SJCRH30 (cell line): ENCODE results near the gene SIX5. TPM values are rescaled to one million over a fixed set of nuclear protein-coding genes. Genes with fewer than 3 reads are reported as not detected.
"Not testable (repeated sequence)": the region's sequence is repeated elsewhere in the genome, so short reads cannot be mapped to it uniquely, and the experiment has no call there.

Source experiments
- DNase-seq, 2 experiments: peaks; one replicate each; pipeline ENCODE4 v3.0.0-alpha.2; 2015 to 2020
- H3K27ac ChIP-seq: fragments of 250-450 bp; sonication (Bioruptor Pico); 2 replicates; pipeline ENCODE4 v1.5.1; 2020; ENCODE audit warnings: mild to moderate bottlenecking, moderate library complexity
- H3K27me3 ChIP-seq: fragments of 250-450 bp; sonication (Bioruptor Pico); 2 replicates; pipeline ENCODE4 v1.5.1; 2020; ENCODE audit warnings: mild to moderate bottlenecking, moderate library complexity
- H3K36me3 ChIP-seq: fragments of 250-450 bp; sonication (Bioruptor Pico); 2 replicates; pipeline ENCODE4 v1.5.1; 2020; ENCODE audit warnings: mild to moderate bottlenecking, moderate library complexity
- H3K4me1 ChIP-seq: fragments of 250-450 bp; sonication (Bioruptor Pico); 2 replicates; pipeline ENCODE4 v1.5.1; 2020; ENCODE audit warnings: mild to moderate bottlenecking, moderate library complexity
- H3K4me3 ChIP-seq: fragments of 250-450 bp; sonication (Bioruptor Pico); 2 replicates; pipeline ENCODE4 v1.5.1; 2020; ENCODE audit warnings: mild to moderate bottlenecking, moderate library complexity
- H3K9me3 ChIP-seq: fragments of 250-450 bp; sonication (Bioruptor Pico); replicated peaks from 2 replicates; pipeline ENCODE4 v1.5.1; 2020; ENCODE audit warnings: mild to moderate bottlenecking, moderate library complexity
- total RNA-seq: library from RNA; depleted of rRNA; stranded (reverse); fragments of >200 nt; shearing (Covaris generic); gene quantifications from 2 replicates; pipeline ENCODE4 v1.2.3, GENCODE V29; 2014

SIX5 gene
- total RNA-seq, 1 experiment from 2014 or later: 6.0 TPM

- Histone ChIP-seq H3K4me3 (no peak overlapping the region), H3K36me3 (no peaks in the 10 kb centered on the region), H3K27ac (no peak overlapping the region), H3K4me1 (peaks cover 13% of the 10 kb centered on the region), H3K27me3 (0 out of 2 replicates have a peak, but pooled peaks cover 4% of the 10 kb centered on the region), H3K9me3 (no peaks in the 10 kb centered on the region)
- no peak for DNase-seq
Observed at GRCh38 chr19:45801603-45802175, 32.6 kb upstream of the SIX5 start.

GRCh38 chr19:45800070-45800553 is 31.1 kb upstream of the SIX5 start:
- no peak overlapping the region for H3K27ac ChIP-seq
- peaks cover 13% of the 10 kb centered on the region for H3K4me1 ChIP-seq
- peak in 1 of 2 experiments; percentile 42 for DNase-seq
- H3K36me3 ChIP-seq: no peaks in the 10 kb centered on the region
- no peaks in the 10 kb centered on the region for H3K9me3 ChIP-seq
- H3K27me3 ChIP-seq: 0 out of 2 replicates have a peak, but pooled peaks cover 4% of the 10 kb centered on the region
- no peak overlapping the region for H3K4me3 ChIP-seq

DNA sequence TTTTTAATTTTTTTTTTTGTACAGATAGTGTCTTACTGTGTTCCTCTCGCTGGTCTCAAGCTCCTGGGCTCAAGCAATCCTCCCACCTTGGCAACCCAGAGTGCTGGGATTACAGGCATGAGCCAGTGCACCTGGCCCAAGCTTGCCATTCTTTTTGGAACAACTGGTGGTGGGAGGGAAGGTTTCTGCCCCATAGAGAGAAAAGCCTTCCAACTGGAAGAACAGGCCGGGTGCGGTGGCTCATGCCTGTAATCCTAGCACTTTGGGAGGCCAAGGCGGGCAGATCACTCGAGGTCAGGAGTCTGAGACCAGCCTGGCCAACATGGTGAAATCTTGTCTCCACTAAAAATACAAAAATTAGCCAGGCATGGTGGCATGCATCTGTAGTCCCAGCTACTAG is 30.5 kb upstream of the SIX5 start:
- H3K27ac ChIP-seq, H3K4me3 ChIP-seq, H3K9me3 ChIP-seq, H3K27me3 ChIP-seq, H3K36me3 ChIP-seq: not testable (repeated sequence)
- peak in 1 of 2 experiments; percentile 52 for DNase-seq
- peaks cover 16% of the 10 kb centered on the region for H3K4me1 ChIP-seq

GRCh38 chr19:45798995-45799517 is 30.0 kb upstream of the SIX5 start:
- H3K4me1 ChIP-seq: peaks cover 16% of the 10 kb centered on the region
- H3K36me3 ChIP-seq: no peaks in the 10 kb centered on the region
- no peak overlapping the region for H3K27ac ChIP-seq
- no peaks in the 10 kb centered on the region for H3K9me3 ChIP-seq
- H3K4me3 ChIP-seq: no peak overlapping the region
- H3K27me3 ChIP-seq: 0 out of 2 replicates have a peak, but pooled peaks cover 4% of the 10 kb centered on the region
- peak; percentile 72 to 84 for DNase-seq

- Histone ChIP-seq H3K27ac (no peak overlapping the region), H3K36me3 (peaks cover 4% of the 10 kb centered on the region), H3K27me3 (no peaks in the 10 kb centered on the region), H3K9me3 (no peaks in the 10 kb centered on the region), H3K4me1 (peaks cover 13% of the 10 kb centered on the region), H3K4me3 (no peak overlapping the region)
- DNase-seq: no peak
Observed at GRCh38 chr19:45794627-45795026, 25.6 kb upstream of the SIX5 start.

- no peak overlapping the region for H3K4me3 ChIP-seq
- peaks cover 11% of the 10 kb centered on the region for H3K36me3 ChIP-seq
- no peaks in the 10 kb centered on the region for H3K27me3 ChIP-seq
- no peaks in the 10 kb centered on the region for H3K9me3 ChIP-seq
- H3K27ac ChIP-seq: no peak overlapping the region
- DNase-seq: no peak
- H3K4me1 ChIP-seq: peaks cover 8% of the 10 kb centered on the region
Observed at GRCh38 chr19:45793876-45794275, 24.8 kb upstream of the SIX5 start.

- H3K36me3 ChIP-seq: peaks cover 17% of the 10 kb centered on the region
- H3K27ac ChIP-seq: peak overlapping the region; percentile 15; the same call in 1 of the 2 replicates
- peak overlapping the region; percentile 20 for H3K4me3 ChIP-seq
- no peaks in the 10 kb centered on the region for H3K27me3 ChIP-seq
- no peak for DNase-seq
- no peaks in the 10 kb centered on the region for H3K9me3 ChIP-seq
- peaks cover 8% of the 10 kb centered on the region for H3K4me1 ChIP-seq
Observed at GRCh38 chr19:45793178-45793564, 24.1 kb upstream of the SIX5 start.

GRCh38 chr19:45792470-45793177 is 23.6 kb upstream of the SIX5 start, which contains the start of gene DMWD:
Gene DMWD, minus strand, starts transcription at chr19:45792845. Its CDS starts 89 bp downstream, at chr19:45792756.
- Histone ChIP-seq H3K9me3 (no peaks in the 10 kb centered on the region), H3K4me1 (peaks cover 8% of the 10 kb centered on the region), H3K27me3 (no peaks in the 10 kb centered on the region), H3K27ac (peak within 1 kb of the TSS; percentile 26; the same call in 1 of the 2 replicates), H3K4me3 (peak within 1 kb of the TSS; percentile 81), H3K36me3 (peaks cover 19% of the 10 kb centered on the region)
- DNase-seq: peak; percentile 99 to 100

- DNase-seq: no peak
- peak overlapping the region; percentile 81 for H3K4me3 ChIP-seq
- H3K36me3 ChIP-seq: peaks cover 19% of the 10 kb centered on the region
- H3K27ac ChIP-seq: peak overlapping the region; percentile 26; the same call in 1 of the 2 replicates
- H3K4me1 ChIP-seq: peaks cover 8% of the 10 kb centered on the region
- H3K9me3 ChIP-seq: no peaks in the 10 kb centered on the region
- no peaks in the 10 kb centered on the region for H3K27me3 ChIP-seq
Observed at GRCh38 chr19:45791744-45792469, 22.9 kb upstream of the SIX5 start.

DNA sequence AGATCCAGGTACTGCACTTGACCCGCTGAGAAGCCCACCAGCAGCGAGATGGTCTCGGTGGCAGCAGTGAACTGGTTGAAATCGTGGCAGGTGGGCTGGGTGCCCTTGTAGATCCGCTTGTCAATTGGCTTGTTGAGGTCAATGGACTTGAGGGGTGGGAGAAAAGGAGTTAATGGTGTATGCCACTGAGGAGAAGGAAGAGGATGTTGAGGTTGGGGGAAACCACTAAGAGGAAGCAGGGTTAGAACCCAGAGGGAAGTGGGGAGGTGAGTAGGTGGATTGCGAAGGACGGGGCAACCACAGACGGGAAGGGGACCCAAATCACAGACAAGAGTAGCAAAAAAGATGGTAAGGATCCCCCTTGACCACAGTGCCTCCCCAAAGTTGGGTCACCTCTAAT is 21.9 kb upstream of the SIX5 start:
- H3K4me3 ChIP-seq: no peak overlapping the region

GRCh38 chr19:45789035-45789786 is 20.2 kb upstream of the SIX5 start:
- Histone ChIP-seq H3K4me3 (no peak overlapping the region), H3K4me1 (peaks cover 11% of the 10 kb centered on the region), H3K9me3 (no peaks in the 10 kb centered on the region), H3K27ac (no peak overlapping the region), H3K36me3 (peaks cover 34% of the 10 kb centered on the region), H3K27me3 (no peaks in the 10 kb centered on the region)
- DNase-seq: no peak

More for the DNA sequence above, 21.9 kb upstream of the SIX5 start:
- no peak for DNase-seq
- Histone ChIP-seq H3K27ac (no peak overlapping the region), H3K36me3 (peaks cover 24% of the 10 kb centered on the region), H3K27me3 (no peaks in the 10 kb centered on the region), H3K9me3 (no peaks in the 10 kb centered on the region), H3K4me1 (peaks cover 8% of the 10 kb centered on the region)

- Histone ChIP-seq H3K36me3 (peaks cover 34% of the 10 kb centered on the region), H3K27ac (no peak overlapping the region), H3K9me3 (no peaks in the 10 kb centered on the region), H3K27me3 (no peaks in the 10 kb centered on the region), H3K4me3 (no peak overlapping the region), H3K4me1 (peaks cover 19% of the 10 kb centered on the region)
- DNase-seq: no peak
Observed at GRCh38 chr19:45786533-45786894, 17.5 kb upstream of the SIX5 start.

DNA sequence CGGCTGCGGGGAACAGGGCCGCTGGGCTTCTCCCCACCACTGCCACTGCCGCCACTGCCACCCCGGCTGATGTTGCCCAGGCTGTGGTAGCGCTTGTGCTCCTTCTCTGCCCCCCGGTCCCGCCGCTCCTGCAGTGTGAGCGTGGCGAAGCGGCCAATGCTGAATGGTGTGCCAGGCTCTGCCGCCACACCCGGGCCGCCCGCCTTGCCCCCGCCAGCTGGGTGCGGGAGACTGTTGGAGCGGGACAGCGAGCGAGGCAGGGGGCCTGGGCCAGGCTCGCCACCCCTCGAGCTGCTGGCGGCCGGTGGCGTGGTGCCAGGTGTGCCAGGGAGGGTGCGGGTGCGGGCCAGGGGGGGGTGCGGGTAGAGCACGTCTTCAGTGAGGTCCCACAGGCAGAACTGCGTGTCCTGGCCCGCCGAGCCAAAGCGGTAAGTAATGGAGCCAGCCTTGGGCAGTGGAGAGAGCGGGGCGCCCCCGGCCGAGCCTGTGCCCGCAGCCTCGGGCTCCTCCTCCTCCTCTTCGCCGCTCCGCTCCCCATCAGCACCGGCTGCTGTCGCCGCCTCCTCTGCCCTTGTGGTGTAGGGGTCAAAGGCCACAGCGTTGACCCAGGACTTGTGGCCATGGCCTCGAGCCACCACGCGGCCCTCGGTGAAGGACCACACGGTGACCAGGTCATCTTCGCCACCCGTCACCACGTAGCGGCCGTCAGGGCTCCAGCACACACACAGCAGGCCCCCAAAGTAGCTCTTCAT is 16.9 kb upstream of the SIX5 start:
- DNase-seq: no peak
- no peaks in the 10 kb centered on the region for H3K27me3 ChIP-seq
- peaks cover 19% of the 10 kb centered on the region for H3K4me1 ChIP-seq
- H3K9me3 ChIP-seq: no peaks in the 10 kb centered on the region
- no peak overlapping the region for H3K4me3 ChIP-seq
- no peak overlapping the region for H3K27ac ChIP-seq
- peaks cover 36% of the 10 kb centered on the region for H3K36me3 ChIP-seq

- no peak for DNase-seq
- Histone ChIP-seq H3K27me3 (no peaks in the 10 kb centered on the region), H3K4me1 (peaks cover 19% of the 10 kb centered on the region), H3K36me3 (peaks cover 44% of the 10 kb centered on the region), H3K9me3 (no peaks in the 10 kb centered on the region), H3K27ac (no peak overlapping the region), H3K4me3 (no peak overlapping the region)
Observed at GRCh38 chr19:45785097-45785496, 16.0 kb upstream of the SIX5 start.
